K562 (cell line): ENCODE results near the gene SOBP. TPM values are rescaled to one million over a fixed set of nuclear protein-coding genes. Genes with fewer than 3 reads are reported as not detected.

Experiments used
- ATAC-seq: fragments of 200-7000 bp; cut with Tn5 transposase; 3 replicates; pipeline ENCODE4 v1.9.1; 2020; ENCODE audit warnings: moderate library complexity
- BruUV-seq: library from RNA; stranded (reverse); fragments of 400-500 nt; replicated peaks from 2 replicates; lab custom pipeline; 2021; lab: Mats Ljungman, UMichigan
- CTCF ChIA-PET: fragments of 300-600 bp; formaldehyde crosslinking; extraction: SDS; loops from one replicate; lab custom pipeline; 2021; ENCODE audit warnings: low intra/inter-chr PET ratio; lab: Yijun Ruan, JAX
- POLR2A ChIA-PET: fragments of 300-600, 350-650 bp; sonication (Branson Sonifier 250); formaldehyde crosslinking; extraction: SDS; loops from one replicate; lab custom pipeline; 2021; ENCODE audit warnings: antibody characterized with exemption, inconsistent platforms; lab: Yijun Ruan, JAX
- DNase-seq, 4 experiments: peaks; one replicate each; pipeline versions ENCODE4 v3.0.0 to v3.0.0-alpha.2; 2011 to 2018; ENCODE audit warnings: low spot score in 3 of 4, mixed read lengths in 3 of 4; ENCODE audit errors: extremely low read depth in 1 of 4
- FAIRE-seq: peaks from 2 replicates; lab custom pipeline; 2011; peaks lifted over from hg19 to GRCh38; lab: Jason Lieb, UNC
- H2AFZ ChIP-seq: 2 replicates; pipeline ENCODE4 v1.6.0; 2011; ENCODE audit warnings: low read depth, low read length, control low read depth, inconsistent platforms
- H3K27ac ChIP-seq: fragments of 200-600 bp; 3 replicates; pipeline ENCODE4 v1.8.0; 2011; ENCODE audit warnings: low read depth, mild to moderate bottlenecking, control low read depth, inconsistent platforms, low read length, moderate library complexity, mixed read lengths; ENCODE audit errors: extremely low read depth
- H3K27me3 ChIP-seq, 2 experiments: fragments of 300-600 bp in 1 of 2; 2 replicates in 1 of 2; 3 replicates in 1 of 2; pipeline versions ENCODE4 v1.6.0 to v1.8.0; 2011; ENCODE audit warnings: inconsistent platforms in 2 of 2, low read length in 2 of 2, mild to moderate bottlenecking in 1 of 2, mixed read lengths in 1 of 2, moderate library complexity in 1 of 2; ENCODE audit not compliant: control insufficient read depth in 2 of 2, insufficient read depth in 2 of 2
- H3K36me3 ChIP-seq: fragments of 300-600 bp; 3 replicates; pipeline ENCODE4 v1.8.0; 2011; ENCODE audit warnings: mild to moderate bottlenecking, low read length, inconsistent platforms; ENCODE audit not compliant: control insufficient read depth, insufficient read depth
- H3K4me1 ChIP-seq, 2 experiments: fragments of 200-600 bp in 1 of 2; replicated peaks in 1 of 2; 2 replicates in 1 of 2; 3 replicates in 1 of 2; pipeline versions ENCODE4 v1.5.1 to v1.8.0; 2011; ENCODE audit warnings: inconsistent platforms in 2 of 2, low read length in 2 of 2, mild to moderate bottlenecking in 1 of 2, mixed read lengths in 1 of 2, moderate library complexity in 1 of 2; ENCODE audit not compliant: control insufficient read depth in 2 of 2, insufficient read depth in 2 of 2
- H3K4me2 ChIP-seq: 2 replicates; pipeline ENCODE4 v1.6.1; 2011; ENCODE audit warnings: low read length, control low read depth, inconsistent platforms, mixed read lengths; ENCODE audit not compliant: insufficient read depth
- H3K4me3 ChIP-seq: fragments of 200-600 bp; sonication (generic), shearing (Covaris generic); 2 replicates; pipeline ENCODE4 v1.5.1; 2016; ENCODE audit warnings: control low read depth, inconsistent platforms
- H3K79me2 ChIP-seq: fragments of 200-600 bp; 3 replicates; pipeline ENCODE4 v1.8.0; 2011; ENCODE audit warnings: low read length, inconsistent platforms; ENCODE audit not compliant: control insufficient read depth, insufficient read depth
- H3K9ac ChIP-seq, 2 experiments: 2 replicates each; pipeline versions ENCODE4 v1.6.0 to v1.6.1; 2011; ENCODE audit warnings: low read depth in 2 of 2, low read length in 2 of 2, control low read depth in 1 of 2, inconsistent platforms in 1 of 2, mild to moderate bottlenecking in 1 of 2, mixed read lengths in 1 of 2; ENCODE audit not compliant: insufficient read depth in 1 of 2
- H3K9me1 ChIP-seq: one replicate; pipeline ENCODE4 v1.6.0; 2011; ENCODE audit warnings: inconsistent platforms, mild to moderate bottlenecking, low read length, moderate library complexity; ENCODE audit not compliant: control insufficient read depth, insufficient read depth
- H3K9me3 ChIP-seq: replicated peaks from 2 replicates; pipeline ENCODE4 v1.5.1; 2011; ENCODE audit warnings: low read depth, low read length, inconsistent platforms; ENCODE audit not compliant: control insufficient read depth, insufficient read depth
- H4K20me1 ChIP-seq: replicated peaks from 2 replicates; pipeline ENCODE4 v1.6.1; 2011; ENCODE audit warnings: low read length, inconsistent platforms, mixed read lengths; ENCODE audit not compliant: control insufficient read depth, insufficient read depth
- BACH1 ChIP-seq: fragments of 200-800 bp; sonication (Bioruptor generic); IDR thresholded peaks from 2 replicates; pipeline ENCODE4 v1.6.1; 2016; ENCODE audit warnings: missing genetic modification characterization, missing compliant biosample characterization
- ETV5 ChIP-seq: sonication (generic); formaldehyde crosslinking; IDR thresholded peaks from 2 replicates; pipeline ENCODE4 v1.4.0; 2020; ENCODE audit warnings: low read depth, mild to moderate bottlenecking, missing genetic modification reagents
- KLF1 ChIP-seq: fragments of 450-650 bp; IDR thresholded peaks from 2 replicates; pipeline ENCODE4 v1.6.1; 2016; ENCODE audit warnings: missing genetic modification characterization, missing compliant biosample characterization
- MYC ChIP-seq, 2 experiments: fragments of 250-450 bp in 1 of 2; sonication (Bioruptor Pico) in 1 of 2; IDR thresholded peaks; 2 replicates each; pipeline versions ENCODE4 v1.5.1 to v1.6.1; 2012 to 2021; ENCODE audit warnings: low read depth in 2 of 2, borderline replicate concordance in 1 of 2, improper control_type of control experiment in 1 of 2, low read length in 1 of 2, mild to moderate bottlenecking in 1 of 2, moderate library complexity in 1 of 2
- NCOA6 ChIP-seq: fragments of 450-650 bp; IDR thresholded peaks from 2 replicates; pipeline ENCODE4 v1.6.1; 2017; ENCODE audit warnings: mild to moderate bottlenecking
- YY1 ChIP-seq, 3 experiments: IDR thresholded peaks; 2 replicates each; pipeline ENCODE4 v1.6.1; 2011; ENCODE audit warnings: low read length in 2 of 3, mild to moderate bottlenecking in 2 of 3, moderate library complexity in 2 of 3, borderline replicate concordance in 1 of 3, control low read depth in 1 of 3, low read depth in 1 of 3; ENCODE audit not compliant: insufficient read depth in 3 of 3, insufficient replicate concordance in 2 of 3, control insufficient read depth in 1 of 3, insufficient read length in 1 of 3; ENCODE audit errors: extremely low read depth in 1 of 3
- ZC3H11A ChIP-seq: IDR thresholded peaks from 2 replicates; pipeline ENCODE4 v1.6.1; 2012; ENCODE audit warnings: low read depth, low read length, improper control_type of control experiment
- ZNF280A ChIP-seq: fragments of 450-650 bp; IDR thresholded peaks from 2 replicates; pipeline ENCODE4 v1.6.1; 2018; ENCODE audit warnings: mild to moderate bottlenecking, low read depth; ENCODE audit not compliant: partially characterized antibody
- WGBS: fragments of 100-300 bp; shearing (Covaris generic); methylation state at CpG from one replicate; pipeline ENCODE4 v1.1.6; 2016; ENCODE audit warnings: low coverage, mixed read lengths; ENCODE audit not compliant: insufficient coverage; ENCODE audit errors: missing lambda C conversion rate; 5-methylcytosine and 5-hydroxymethylcytosine counted together
- in situ Hi-C: fragments of 300-500 bp; cut with MboI; formaldehyde crosslinking; loops from 4 replicates; pipeline ENCODE4 v1.15.0; 2018; ENCODE audit warnings: inconsistent platforms, mixed read lengths
- intact Hi-C: fragments of 100-400 bp; cut with micrococcal nuclease; formaldehyde crosslinking; loops from 2 replicates; pipeline ENCODE4 v1.14.2; 2022
- polyA plus RNA-seq, 8 experiments: library from polyadenylated mRNA; depleted of rRNA in 4 of 8; stranded (reverse) in 5 of 8; unstranded in 3 of 8; fragments of >200 nt; fragmentation: Nextera tagmentation in 2 of 8; fragmentation: Illumina TruSeq in 1 of 8; extraction: Ambion mirVana in 2 of 8; extraction: Trizol in 1 of 8; gene quantifications; 2 replicates each; pipeline versions ENCODE4 v1.2.1 to v1.2.3, GENCODE V29; 2011 to 2014; ENCODE audit warnings: inconsistent platforms in 1 of 8, missing spikeins in 1 of 8
- total RNA-seq, 7 experiments: library from RNA; depleted of rRNA in 6 of 7; stranded (reverse); fragments of >200 nt in 6 of 7; fragmentation: Illumina TruSeq in 2 of 7; extraction: Trizol in 2 of 7; gene quantifications; 2 replicates each; pipeline versions ENCODE4 v1.2.1 to v1.2.3, GENCODE V29; 2011 to 2021; ENCODE audit warnings: low replicate concordance in 1 of 7
- TF ChIP-seq, protein P1 (sequence below): sonication (generic); formaldehyde crosslinking; IDR thresholded peaks from 2 replicates; pipeline ENCODE4 v1.8.1; 2023; ENCODE audit warnings: mild to moderate bottlenecking, missing genetic modification reagents
- TF ChIP-seq, protein P2 (sequence below): sonication (generic); formaldehyde crosslinking; IDR thresholded peaks from 2 replicates; pipeline ENCODE4 v1.4.0; 2020; ENCODE audit warnings: mild to moderate bottlenecking, missing genetic modification reagents

Gene SOBP
- total and polyA plus RNA-seq, 9 of the 15 experiments (the other 6 are each of a cell fraction or from before 2014, with no cell fraction given), result 0.16 TPM; not detected in 8

- H3K4me1 ChIP-seq, result no peaks in the 10 kb centered on the region
- no peak for ATAC-seq
- TF ChIP-seq ETV5, result no peak
- TF ChIP-seq, protein P1, sequence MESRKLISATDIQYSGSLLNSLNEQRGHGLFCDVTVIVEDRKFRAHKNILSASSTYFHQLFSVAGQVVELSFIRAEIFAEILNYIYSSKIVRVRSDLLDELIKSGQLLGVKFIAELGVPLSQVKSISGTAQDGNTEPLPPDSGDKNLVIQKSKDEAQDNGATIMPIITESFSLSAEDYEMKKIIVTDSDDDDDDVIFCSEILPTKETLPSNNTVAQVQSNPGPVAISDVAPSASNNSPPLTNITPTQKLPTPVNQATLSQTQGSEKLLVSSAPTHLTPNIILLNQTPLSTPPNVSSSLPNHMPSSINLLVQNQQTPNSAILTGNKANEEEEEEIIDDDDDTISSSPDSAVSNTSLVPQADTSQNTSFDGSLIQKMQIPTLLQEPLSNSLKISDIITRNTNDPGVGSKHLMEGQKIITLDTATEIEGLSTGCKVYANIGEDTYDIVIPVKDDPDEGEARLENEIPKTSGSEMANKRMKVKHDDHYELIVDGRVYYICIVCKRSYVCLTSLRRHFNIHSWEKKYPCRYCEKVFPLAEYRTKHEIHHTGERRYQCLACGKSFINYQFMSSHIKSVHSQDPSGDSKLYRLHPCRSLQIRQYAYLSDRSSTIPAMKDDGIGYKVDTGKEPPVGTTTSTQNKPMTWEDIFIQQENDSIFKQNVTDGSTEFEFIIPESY, result no peak
- no peak for TF ChIP-seq ZC3H11A
- TF ChIP-seq ZNF280A, result no peak
- TF ChIP-seq NCOA6, result no peak
- no peak for TF ChIP-seq KLF1 (tag)
- TF ChIP-seq, protein P2, sequence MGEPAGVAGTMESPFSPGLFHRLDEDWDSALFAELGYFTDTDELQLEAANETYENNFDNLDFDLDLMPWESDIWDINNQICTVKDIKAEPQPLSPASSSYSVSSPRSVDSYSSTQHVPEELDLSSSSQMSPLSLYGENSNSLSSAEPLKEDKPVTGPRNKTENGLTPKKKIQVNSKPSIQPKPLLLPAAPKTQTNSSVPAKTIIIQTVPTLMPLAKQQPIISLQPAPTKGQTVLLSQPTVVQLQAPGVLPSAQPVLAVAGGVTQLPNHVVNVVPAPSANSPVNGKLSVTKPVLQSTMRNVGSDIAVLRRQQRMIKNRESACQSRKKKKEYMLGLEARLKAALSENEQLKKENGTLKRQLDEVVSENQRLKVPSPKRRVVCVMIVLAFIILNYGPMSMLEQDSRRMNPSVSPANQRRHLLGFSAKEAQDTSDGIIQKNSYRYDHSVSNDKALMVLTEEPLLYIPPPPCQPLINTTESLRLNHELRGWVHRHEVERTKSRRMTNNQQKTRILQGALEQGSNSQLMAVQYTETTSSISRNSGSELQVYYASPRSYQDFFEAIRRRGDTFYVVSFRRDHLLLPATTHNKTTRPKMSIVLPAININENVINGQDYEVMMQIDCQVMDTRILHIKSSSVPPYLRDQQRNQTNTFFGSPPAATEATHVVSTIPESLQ, result no peak
- no peak for TF ChIP-seq MYC (IDR thresholded peaks at IDR 0.05; ENCODE audit: low read depth, low read length)
- TF ChIP-seq MYC (CRISPR knock-in tag; IDR thresholded peaks at IDR 0.05; ENCODE audit: borderline replicate concordance, low read depth), result no peak
- TF ChIP-seq YY1 (IDR thresholded peaks at IDR 0.05; ENCODE audit: borderline replicate concordance in 1 of 3, control insufficient read depth in 1 of 3, extremely low read depth in 1 of 3, insufficient read depth in 3 of 3, insufficient read length in 1 of 3, insufficient replicate concordance in 2 of 3, low read depth in 1 of 3, low read length in 2 of 3), result no peak
- no peak for TF ChIP-seq BACH1 (tag)
- no peak overlapping the region for H3K4me2 ChIP-seq
- in situ Hi-C loops (no loop called here), intact Hi-C loops (no loop called here)
- no peak overlapping the region for H3K4me3 ChIP-seq
- H3K27ac ChIP-seq, result no peak overlapping the region
- POLR2A ChIA-PET, result no interaction called here
- no peak overlapping the region for H3K9ac ChIP-seq
- H3K79me2 ChIP-seq, result no peaks in the 10 kb centered on the region
- WGBS, result 0% methylated on average over 1 of the region's 1 CpG
- no peaks in the 10 kb centered on the region for H3K9me3 ChIP-seq
- CTCF ChIA-PET, result no interaction called here
- peaks cover 8 to 27% of the 10 kb centered on the region in 2 experiments; a peak in 4 of 5 replicates for H3K27me3 ChIP-seq
- no peaks in the 10 kb centered on the region for H3K36me3 ChIP-seq
- DNase-seq, result no peak
- no peaks in the 10 kb centered on the region for H4K20me1 ChIP-seq
- no peak overlapping the region for H2AFZ ChIP-seq
- BruUV-seq, result no TSS peak
- H3K9me1 ChIP-seq, result no peaks in the 10 kb centered on the region
- no peak for FAIRE-seq
Observed at GRCh38 chr6:107644513-107644912, 154.6 kb downstream of the SOBP start.
